Activated T-cell treated with anti-CD3 and anti-CD28 coated beads, Interleukin-2, amount 50 U/mL, for 1 hour (primary cell): ENCODE measurements around the gene FAM9C.

Experiments
- DNase-seq: peaks from one replicate; pipeline ENCODE4 v3.0.0-alpha.2; 2020

The FAM9C gene

GRCh38 chrX:13005661-13006473, 38.6 kb downstream of the FAM9C start:
- DNase-seq = no peak

GRCh38 chrX:13001961-13002671, 42.3 kb downstream of the FAM9C start:
- DNase-seq = no peak

- DNase-seq = no peak
These were observed 43.3 kb downstream of the FAM9C start for GRCh38 chrX:13001097-13001496.

- no peak for DNase-seq
These were observed 44.1 kb downstream of the FAM9C start for GRCh38 chrX:13000301-13000811.

- no peak for DNase-seq
These were observed 45.0 kb downstream of the FAM9C start for GRCh38 chrX:12999422-12999821.

- no peak for DNase-seq
These were observed 46.3 kb downstream of the FAM9C start for GRCh38 chrX:12997906-12998687.

- no peak for DNase-seq
These were observed 47.4 kb downstream of the FAM9C start for GRCh38 chrX:12996934-12997435.

GRCh38 chrX:12994321-12994720, 50.1 kb downstream of the FAM9C start:
- DNase-seq = no peak

GRCh38 chrX:12993826-12994225, 50.6 kb downstream of the FAM9C start:
- DNase-seq = no peak

GRCh38 chrX:12992544-12993118, 51.8 kb downstream of the FAM9C start:
- no peak for DNase-seq

- DNase-seq = no peak
These were observed 52.8 kb downstream of the FAM9C start for GRCh38 chrX:12991575-12991974.

- no peak for DNase-seq
These were observed 55.0 kb downstream of the FAM9C start for GRCh38 chrX:12989461-12989860.

- DNase-seq = no peak
These were observed 55.6 kb downstream of the FAM9C start for GRCh38 chrX:12988797-12989196.

GRCh38 chrX:12987900-12988594, 56.4 kb downstream of the FAM9C start:
- DNase-seq = no peak

- DNase-seq = no peak
These were observed 57.1 kb downstream of the FAM9C start for GRCh38 chrX:12987340-12987739.

GRCh38 chrX:12986886-12987285, 57.5 kb downstream of the FAM9C start:
- no peak for DNase-seq

- DNase-seq = no peak
These were observed 58.1 kb downstream of the FAM9C start for GRCh38 chrX:12986164-12986779.
